Measurements from ENCODE around the gene NKX1-2.

Gene NKX1-2

GRCh38 chr10:124474514-124475070 lies 24.8 kb upstream of the NKX1-2 start:
- no peak for DNase-seq

- no peak for DNase-seq
These were observed 23.2 kb upstream of the NKX1-2 start for GRCh38 chr10:124473070-124473469.

GRCh38 chr10:124472071-124472470 lies 22.2 kb upstream of the NKX1-2 start:
- DNase-seq: no peak

- DNase-seq: no peak
These were observed 21.0 kb upstream of the NKX1-2 start for GRCh38 chr10:124470544-124471434.

- no peak for DNase-seq
These were observed 20.2 kb upstream of the NKX1-2 start for GRCh38 chr10:124469956-124470484.

- no peak for DNase-seq
These were observed 18.8 kb upstream of the NKX1-2 start for GRCh38 chr10:124468624-124469023.

GRCh38 chr10:124467165-124467564 lies 17.3 kb upstream of the NKX1-2 start:
- DNase-seq: no peak

GRCh38 chr10:124465777-124466488 lies 16.1 kb upstream of the NKX1-2 start:
- no peak for DNase-seq

GRCh38 chr10:124465003-124465776 lies 15.4 kb upstream of the NKX1-2 start:
- DNase-seq: no peak

GRCh38 chr10:124464028-124464965 lies 14.5 kb upstream of the NKX1-2 start:
- DNase-seq: no peak

GRCh38 chr10:124462348-124462695 lies 12.5 kb upstream of the NKX1-2 start:
- no peak for DNase-seq

- DNase-seq: peak; percentile 88
These were observed 12.0 kb upstream of the NKX1-2 start, which contains the start of gene LHPP for GRCh38 chr10:124461642-124462347. TSS of gene LHPP (plus strand) at chr10:124461823. CDS start at chr10:124461863, 40 bp downstream.

GRCh38 chr10:124460144-124460543 lies 10.3 kb upstream of the NKX1-2 start:
- DNase-seq: no peak

- no peak for DNase-seq
These were observed 9.6 kb upstream of the NKX1-2 start for GRCh38 chr10:124459395-124459794.

- no peak for DNase-seq
These were observed 9.1 kb upstream of the NKX1-2 start for GRCh38 chr10:124458889-124459288.

GRCh38 chr10:124458473-124458872 lies 8.6 kb upstream of the NKX1-2 start:
- no peak for DNase-seq

GRCh38 chr10:124455441-124455840 lies 5.6 kb upstream of the NKX1-2 start:
- DNase-seq: no peak

GRCh38 chr10:124453960-124454610 lies 4.2 kb upstream of the NKX1-2 start:
- no peak for DNase-seq

- DNase-seq: no peak
These were observed 1.4 kb upstream of the NKX1-2 start for GRCh38 chr10:124451276-124451675.

GRCh38 chr10:124450783-124451057 lies 885 bp upstream of the NKX1-2 start:
- DNase-seq: no peak

Data from stimulated activated CD4-positive, alpha-beta T cell treated with anti-CD3 and anti-CD28 coated beads, Interleukin-4, amount 100 ng/mL, for 24 hours (primary cell).